ENCODE results near the gene KIAA0753. TPM values are rescaled to one million over a fixed set of nuclear protein-coding genes. Genes with fewer than 3 reads are reported as not detected.

The KIAA0753 gene
- total and polyA plus RNA-seq, 10 of the 15 experiments (the other 5 are each of a cell fraction or from before 2014, with no cell fraction given), result 2.2 to 15.2 (median 7.7) TPM

GRCh38 chr17:6626616-6627015 is 13.9 kb downstream of the KIAA0753 start:
- Histone ChIP-seq H3K27ac (ENCODE audit: control insufficient read depth, insufficient read depth) (no peak overlapping the region), H3K4me1 (ENCODE audit: control insufficient read depth, insufficient read depth, low read length) (no peaks in the 10 kb centered on the region), H3K79me2 (ENCODE audit: control insufficient read depth, insufficient read depth, low read length) (no peaks in the 10 kb centered on the region), H3K9me3 (replicated peaks; ENCODE audit: control insufficient read depth, insufficient read depth, low read length) (no peaks in the 10 kb centered on the region), H3K27me3 (replicated peaks in 1 of 2; ENCODE audit: control insufficient read depth in 2 of 2, insufficient read depth in 2 of 2, low read length in 1 of 2) (no peaks in the 10 kb centered on the region), H3K4me2 (ENCODE audit: control insufficient read depth, insufficient read depth) (no peak overlapping the region), H3K9ac (ENCODE audit: control insufficient read depth, insufficient read depth, low read length) (no peak overlapping the region), H2AFZ (ENCODE audit: control insufficient read depth, low read depth, low read length) (no peak overlapping the region), H4K20me1 (ENCODE audit: control insufficient read depth, insufficient read depth) (no peaks in the 10 kb centered on the region), H3K4me3 (no peak overlapping the region), H3K36me3 (ENCODE audit: control insufficient read depth in 2 of 2, insufficient read depth in 2 of 2, low read length in 1 of 2) (peaks cover 2 to 5% of the 10 kb centered on the region in 2 experiments)
- ChIA-PET POLR2A (no interaction called here), SMC1A (ENCODE audit: uncharacterized antibody, unreplicated experiment) (no interaction called here), CTCF (no interaction called here), RAD21 (ENCODE audit: unreplicated experiment) (no interaction called here)
- ATAC-seq (no peak), FAIRE-seq (no peak), DNase-seq (ENCODE audit: low read depth, low spot score) (no peak)
- 88% methylated on average over 6 of the region's 6 CpGs for WGBS (ENCODE audit: insufficient coverage, insufficient replicate concordance, low lambda C conversion rate, missing lambda C conversion rate)
- BruUV-seq (replicated peaks), result no TSS peak
- intact Hi-C loops (cut with micrococcal nuclease; ENCODE audit: unreplicated experiment) (no loop called here), in situ Hi-C loops (cut with MboI) (no loop called here)
- no peak for TF ChIP-seq TBL1XR1 (IDR thresholded peaks at IDR 0.05; ENCODE audit: low read depth, low read length)

GRCh38 chr17:6623941-6624340 is 16.6 kb downstream of the KIAA0753 start:
- ChIA-PET SMC1A (ENCODE audit: uncharacterized antibody, unreplicated experiment) (no interaction called here), POLR2A (interaction anchor here (0.6 kb wide), 1 partner anchor 1780 kb away, joined by 5 read pairs; no protein-coding TSS in a partner anchor), CTCF (interaction anchor here (1.0 kb wide), 1 partner anchor 151 kb away, joined by 3 read pairs; no protein-coding TSS in a partner anchor), RAD21 (ENCODE audit: unreplicated experiment) (no interaction called here)
- Histone ChIP-seq H3K27me3 (replicated peaks in 1 of 2; ENCODE audit: control insufficient read depth in 2 of 2, insufficient read depth in 2 of 2, low read length in 1 of 2) (no peaks in the 10 kb centered on the region), H4K20me1 (ENCODE audit: control insufficient read depth, insufficient read depth) (no peaks in the 10 kb centered on the region), H3K4me1 (ENCODE audit: control insufficient read depth, insufficient read depth, low read length) (no peaks in the 10 kb centered on the region), H3K9ac (ENCODE audit: control insufficient read depth, insufficient read depth, low read length) (no peak overlapping the region), H3K9me3 (replicated peaks; ENCODE audit: control insufficient read depth, insufficient read depth, low read length) (no peaks in the 10 kb centered on the region), H2AFZ (ENCODE audit: control insufficient read depth, low read depth, low read length) (no peak overlapping the region), H3K4me3 (no peak overlapping the region), H3K27ac (ENCODE audit: control insufficient read depth, insufficient read depth) (no peak overlapping the region), H3K36me3 (ENCODE audit: control insufficient read depth in 2 of 2, insufficient read depth in 2 of 2, low read length in 1 of 2) (peaks cover 2 to 5% of the 10 kb centered on the region in 2 experiments), H3K4me2 (ENCODE audit: control insufficient read depth, insufficient read depth) (no peak overlapping the region), H3K79me2 (ENCODE audit: control insufficient read depth, insufficient read depth, low read length) (no peaks in the 10 kb centered on the region)
- DNase-seq (ENCODE audit: low read depth, low spot score) (no peak), FAIRE-seq (no peak), ATAC-seq (no peak)
- WGBS (ENCODE audit: insufficient coverage, insufficient replicate concordance, low lambda C conversion rate, missing lambda C conversion rate), result 95% methylated on average over 3 of the region's 3 CpGs
- intact Hi-C loops (cut with micrococcal nuclease; ENCODE audit: unreplicated experiment) (no loop called here), in situ Hi-C loops (cut with MboI) (no loop called here)
- TF ChIP-seq CHD1 (IDR thresholded peaks at IDR 0.05; ENCODE audit: low read depth, low read length) (no peak), CREB1 (IDR thresholded peaks at IDR 0.05; ENCODE audit: low read depth) (no peak), ZNF217 (IDR thresholded peaks at IDR 0.05) (no peak), NFIC (IDR thresholded peaks at IDR 0.05; ENCODE audit: low read depth, low read length) (no peak), SUPT20H (IDR thresholded peaks at IDR 0.05; ENCODE audit: borderline replicate concordance, control insufficient read depth, low read depth, low read length) (no peak), CHD2 (IDR thresholded peaks at IDR 0.05; ENCODE audit: borderline replicate concordance, low read depth, low read length) (no peak), STAT1 (conservative IDR thresholded peaks at IDR 0.05) (no peak), RELA (IDR thresholded peaks at IDR 0.05; ENCODE audit: borderline replicate concordance, partially characterized antibody) (no peak), POLR2AphosphoS2 (IDR thresholded peaks at IDR 0.05; ENCODE audit: low read depth, low read length) (no peak), YY1 (IDR thresholded peaks at IDR 0.05; ENCODE audit: low read depth, low read length) (no peak), RFX5 (IDR thresholded peaks at IDR 0.05; ENCODE audit: low read depth, low read length) (no peak), ASH2L (IDR thresholded peaks at IDR 0.05; ENCODE audit: borderline replicate concordance, low read depth) (no peak), IRF4 (IDR thresholded peaks at IDR 0.05; ENCODE audit: low read depth, low read length) (no peak), SMC3 (IDR thresholded peaks at IDR 0.05; ENCODE audit: borderline replicate concordance, low read length) (no peak), SKIL (IDR thresholded peaks at IDR 0.05; ENCODE audit: low read depth, poor library complexity, severe bottlenecking) (no peak)
- no TSS peak for BruUV-seq (replicated peaks)
